ENCODE measurements around the gene TRIM54. TPM values are rescaled to one million over a fixed set of nuclear protein-coding genes. Genes with fewer than 3 reads are reported as not detected.

TRIM54 gene
- total RNA-seq, 1 donor = not detected

DNA sequence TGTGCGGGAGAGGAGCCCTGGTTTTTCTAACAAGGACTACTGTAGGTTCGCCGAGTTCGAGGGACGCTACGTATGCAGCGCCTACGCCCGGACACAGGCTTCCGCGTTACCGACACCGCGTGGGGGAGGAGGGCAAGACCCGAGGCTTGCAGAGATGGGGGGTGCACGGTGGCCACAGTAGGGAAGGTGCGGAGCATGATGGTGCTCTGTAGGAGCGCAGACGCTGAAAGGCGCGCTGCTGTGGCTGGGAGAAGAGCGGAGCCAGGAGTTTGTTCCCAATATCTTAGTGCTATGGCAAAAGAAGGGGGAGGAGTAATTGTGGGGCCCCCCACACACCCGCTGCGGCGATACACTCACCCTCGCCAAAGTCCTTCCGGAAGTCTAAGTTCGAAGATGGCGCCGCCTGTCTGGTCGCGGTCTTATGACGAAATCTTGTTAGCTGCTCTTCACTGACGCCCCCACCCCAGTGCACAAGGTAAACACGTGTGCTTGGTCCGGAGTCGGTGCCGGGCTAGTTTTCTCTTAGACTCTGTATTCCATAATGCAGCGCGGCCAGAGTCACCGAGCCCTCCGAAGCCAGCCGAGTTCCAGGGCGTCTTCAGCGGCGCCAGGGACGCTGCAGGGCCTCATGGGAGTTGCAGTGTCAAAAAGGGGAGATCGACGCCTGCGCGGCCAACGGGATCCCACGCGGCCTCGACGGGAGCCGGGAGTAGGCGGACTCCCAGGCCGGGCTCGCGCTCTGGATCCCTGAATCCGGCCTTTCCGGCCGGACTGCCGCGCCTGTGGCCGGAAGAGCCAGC is 74.4 kb downstream of the TRIM54 start, which contains the start of gene GTF3C2:
TSS of gene GTF3C2 (minus strand) at position 383 of the 800 bp plus-strand sequence. CDS start 13,210 bp downstream, outside the sequence.
- no peak for TF ChIP-seq CTCF (IDR thresholded peaks at IDR 0.05; ENCODE audit: insufficient read depth, low read depth, low read length)
- H3K4me3 ChIP-seq (ENCODE audit: low read depth, low read length) = peak within 1 kb of the TSS; percentile 91
- DNase-seq (ENCODE audit: low read depth) = peak; percentile 98

Other genes with a start within 250 kb of the TRIM54 start
- 57.7 and 70.4 TPM in 2 replicates for gene TMEM214, start 249.5 kb upstream of the TRIM54 start, total RNA-seq
- 27.7 and 35.0 TPM in 2 replicates for gene AGBL5, start 230.8 kb upstream of the TRIM54 start, total RNA-seq
- gene OST4, start 210.8 kb upstream of the TRIM54 start, total RNA-seq = 239 and 282 TPM in 2 replicates
- 144 and 160 TPM in 2 replicates for gene EMILIN1, start 203.8 kb upstream of the TRIM54 start, total RNA-seq
- gene KHK, start 195.7 kb upstream of the TRIM54 start, total RNA-seq = 0.97 and 1.3 TPM in 2 replicates
- gene CGREF1, start 163.3 kb upstream of the TRIM54 start, total RNA-seq = under 0.01 TPM in 2 replicates
- gene ABHD1, start 158.6 kb upstream of the TRIM54 start, total RNA-seq = under 0.01 TPM in 1 of 2 replicates, not detected in the other
- gene PREB, start 147.8 kb upstream of the TRIM54 start, total RNA-seq = 39.3 and 45.3 TPM in 2 replicates
- not detected in 2 replicates for gene PRR30, start 143.0 kb upstream of the TRIM54 start, total RNA-seq
- not detected in 2 replicates for gene TCF23, start 133.4 kb upstream of the TRIM54 start, total RNA-seq
- 159 and 166 TPM in 2 replicates for gene ATRAID, start 70.4 kb upstream of the TRIM54 start, total RNA-seq
- gene SLC5A6, start 70.2 kb upstream of the TRIM54 start, total RNA-seq = 20.9 and 25.9 TPM in 2 replicates
- gene CAD, start 65.1 kb upstream of the TRIM54 start, total RNA-seq = 32.4 and 43.8 TPM in 2 replicates
- 0.32 TPM in 1 of 2 replicates, not detected in the other for gene SLC30A3, start 19.4 kb upstream of the TRIM54 start, total RNA-seq
- gene DNAJC5G, start 7.0 kb upstream of the TRIM54 start, total RNA-seq = not detected in 2 replicates
- gene UCN, start 26.0 kb downstream of the TRIM54 start, total RNA-seq = 0.43 and 0.64 TPM in 2 replicates
- 57.0 and 73.8 TPM in 2 replicates for gene MPV17, start 40.7 kb downstream of the TRIM54 start, total RNA-seq
- gene GTF3C2, start 74.3 kb downstream of the TRIM54 start, total RNA-seq = 30.9 and 36.7 TPM in 2 replicates
- gene EIF2B4, start 87.9 kb downstream of the TRIM54 start, total RNA-seq = 28.9 and 29.3 TPM in 2 replicates
- gene SNX17, start 88.2 kb downstream of the TRIM54 start, total RNA-seq = 166 and 169 TPM in 2 replicates
- 11.7 and 11.9 TPM in 2 replicates for gene ZNF513, start 98.3 kb downstream of the TRIM54 start, total RNA-seq
- 60.6 and 63.9 TPM in 2 replicates for gene PPM1G, start 127.2 kb downstream of the TRIM54 start, total RNA-seq
- 110 and 125 TPM in 2 replicates for gene NRBP1, start 146.2 kb downstream of the TRIM54 start, total RNA-seq
- gene KRTCAP3, start 160.0 kb downstream of the TRIM54 start, total RNA-seq = not detected in 2 replicates
- 18.0 and 18.1 TPM in 2 replicates for gene IFT172, start 207.3 kb downstream of the TRIM54 start, total RNA-seq
- gene FNDC4, start 212.8 kb downstream of the TRIM54 start, total RNA-seq = 8.6 and 11.6 TPM in 2 replicates
- gene GCKR, start 214.4 kb downstream of the TRIM54 start, total RNA-seq = 0.32 TPM in 1 of 2 replicates, not detected in the other

Data from fibroblast of villous mesenchyme (primary cell).